Neural cell (in vitro differentiated cells): Measurements from ENCODE around the gene FIBCD1. TPM values are rescaled to one million over a fixed set of nuclear protein-coding genes. Genes with fewer than 3 reads are reported as not detected.

Source experiments
- H2AFZ ChIP-seq: fragments of 200-600, 300-800 bp; sonication (generic), shearing (Covaris generic); 2 replicates; pipeline ENCODE4 v1.6.0; 2014; ENCODE audit warnings: low read depth, mild to moderate bottlenecking, antibody characterized with exemption, low read length, moderate library complexity
- H3F3A ChIP-seq: fragments of 200-600 bp; shearing (Covaris generic); 2 replicates; pipeline ENCODE4 v1.6.1; 2016; ENCODE audit warnings: mild to moderate bottlenecking, moderate library complexity, mixed read lengths, antibody characterized with exemption, low read length; ENCODE audit not compliant: insufficient read depth, poor library complexity, severe bottlenecking
- H3K27ac ChIP-seq: fragments of 200-600, 300-800 bp; sonication (generic), shearing (Covaris generic); 2 replicates; pipeline ENCODE4 v1.5.1; 2014; ENCODE audit warnings: mild to moderate bottlenecking, low read length, moderate library complexity
- H3K27me3 ChIP-seq: fragments of 300-800, 200-600 bp; sonication (generic), shearing (Covaris generic); 2 replicates; pipeline ENCODE4 v1.6.0; 2014; ENCODE audit warnings: mild to moderate bottlenecking, low read depth, low read length, moderate library complexity; ENCODE audit not compliant: insufficient read depth
- H3K36me3 ChIP-seq: fragments of 300-800, 200-600 bp; sonication (generic), shearing (Covaris generic); 2 replicates; pipeline ENCODE4 v1.5.1; 2014; ENCODE audit warnings: mild to moderate bottlenecking, antibody characterized with exemption, low read length, moderate library complexity; ENCODE audit not compliant: insufficient read depth
- H3K4me2 ChIP-seq: fragments of 300-800, 200-600 bp; sonication (generic), shearing (Covaris generic); 2 replicates; pipeline ENCODE4 v1.6.0; 2014; ENCODE audit warnings: mild to moderate bottlenecking, low read length
- H3K4me3 ChIP-seq: fragments of 300-800, 200-600 bp; sonication (generic), shearing (Covaris generic); 2 replicates; pipeline ENCODE4 v1.5.1; 2014; ENCODE audit warnings: mild to moderate bottlenecking, low read length, moderate library complexity
- H3K79me2 ChIP-seq: fragments of 200-600 bp; shearing (Covaris generic); replicated peaks from 2 replicates; pipeline ENCODE4 v1.6.0; 2014; ENCODE audit warnings: mild to moderate bottlenecking, low read length, moderate library complexity; ENCODE audit not compliant: insufficient read depth
- H3K9ac ChIP-seq: fragments of 300-800, 200-600 bp; sonication (generic), shearing (Covaris generic); 2 replicates; pipeline ENCODE4 v1.6.1; 2016; ENCODE audit warnings: mild to moderate bottlenecking, low read length, mixed read lengths
- H3K9me2 ChIP-seq: fragments of 200-600 bp; shearing (Covaris generic); 2 replicates; pipeline ENCODE4 v1.6.1; 2016; ENCODE audit warnings: mild to moderate bottlenecking, low read length, mixed read lengths; ENCODE audit not compliant: insufficient read depth
- H3K9me3 ChIP-seq: fragments of 200-600, 300-800 bp; sonication (generic), shearing (Covaris generic); 2 replicates; pipeline ENCODE4 v1.6.1; 2016; ENCODE audit warnings: mild to moderate bottlenecking, mixed run types, low read length, moderate library complexity, mixed read lengths
- H4K20me1 ChIP-seq: fragments of 200-600 bp; shearing (Covaris generic); 2 replicates; pipeline ENCODE4 v1.6.1; 2016; ENCODE audit warnings: mild to moderate bottlenecking, mixed run types; ENCODE audit not compliant: insufficient read depth
- EP300 ChIP-seq: fragments of 450-650 bp; conservative IDR thresholded peaks from 2 replicates; pipeline ENCODE4 v1.6.1; 2014; ENCODE audit warnings: antibody characterized with exemption, mild to moderate bottlenecking, moderate library complexity; ENCODE audit not compliant: poor library complexity, severe bottlenecking
- EZH2 ChIP-seq: fragments of 200-600, 300-800 bp; shearing (Covaris generic), sonication (generic); IDR thresholded peaks from 2 replicates; pipeline ENCODE4 v1.6.1; 2014; ENCODE audit warnings: antibody characterized with exemption, low read length, borderline replicate concordance, mild to moderate bottlenecking; ENCODE audit not compliant: insufficient read depth, poor library complexity, severe bottlenecking
- MXI1 ChIP-seq: fragments of 450-650 bp; conservative IDR thresholded peaks from 2 replicates; pipeline ENCODE4 v1.6.1; 2014; ENCODE audit warnings: antibody characterized with exemption, mild to moderate bottlenecking; ENCODE audit not compliant: poor library complexity, severe bottlenecking
- POLR2AphosphoS5 ChIP-seq: IDR thresholded peaks from 2 replicates; pipeline ENCODE4 v1.6.1; 2012
- RAD21 ChIP-seq: fragments of 450-650 bp; conservative IDR thresholded peaks from 2 replicates; pipeline ENCODE4 v1.6.1; 2014; ENCODE audit warnings: antibody characterized with exemption, mild to moderate bottlenecking, moderate library complexity
- SMC3 ChIP-seq: fragments of 450-650 bp; conservative IDR thresholded peaks from 2 replicates; pipeline ENCODE4 v1.6.1; 2014; ENCODE audit warnings: antibody characterized with exemption, mild to moderate bottlenecking, moderate library complexity; ENCODE audit not compliant: poor library complexity
- TAF1 ChIP-seq: IDR thresholded peaks from 2 replicates; pipeline ENCODE4 v1.6.1; 2012; ENCODE audit warnings: low read depth
- polyA plus RNA-seq: library from polyadenylated mRNA; depleted of rRNA; stranded (reverse); fragments of >200 nt; gene quantifications from 2 replicates; pipeline ENCODE4 v1.2.3, GENCODE V29; 2014
- TF ChIP-seq, protein P1 (sequence below): fragments of 450-650 bp; IDR thresholded peaks from 2 replicates; pipeline ENCODE4 v1.5.1; 2014; ENCODE audit warnings: antibody characterized with exemption, mild to moderate bottlenecking, moderate library complexity; ENCODE audit not compliant: poor library complexity, severe bottlenecking
- TF ChIP-seq, protein P2 (sequence below): IDR thresholded peaks from 2 replicates; pipeline ENCODE4 v1.6.1; 2012; ENCODE audit warnings: borderline replicate concordance

Gene FIBCD1
- polyA plus RNA-seq, 1 donor from 2014 or later, result 2.7 TPM

DNA sequence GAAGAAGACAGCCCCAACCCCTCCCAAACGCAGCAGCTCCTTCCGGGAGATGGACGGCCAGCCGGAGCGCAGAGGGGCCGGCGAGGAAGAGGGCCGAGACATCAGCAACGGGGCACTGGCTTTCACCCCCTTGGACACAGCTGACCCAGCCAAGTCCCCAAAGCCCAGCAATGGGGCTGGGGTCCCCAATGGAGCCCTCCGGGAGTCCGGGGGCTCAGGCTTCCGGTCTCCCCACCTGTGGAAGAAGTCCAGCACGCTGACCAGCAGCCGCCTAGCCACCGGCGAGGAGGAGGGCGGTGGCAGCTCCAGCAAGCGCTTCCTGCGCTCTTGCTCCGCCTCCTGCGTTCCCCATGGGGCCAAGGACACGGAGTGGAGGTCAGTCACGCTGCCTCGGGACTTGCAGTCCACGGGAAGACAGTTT, 54.9 kb downstream of the FIBCD1 start:
- no peaks in the 10 kb centered on the region for H3K9me2 ChIP-seq
- H3K79me2 ChIP-seq, result no peaks in the 10 kb centered on the region
- no peak overlapping the region for H3K4me2 ChIP-seq
- H2AFZ ChIP-seq, result no peak overlapping the region
- H3K36me3 ChIP-seq, result no peaks in the 10 kb centered on the region
- H3K9me3 ChIP-seq, result no peaks in the 10 kb centered on the region
- no peak overlapping the region for H3K4me3 ChIP-seq
- no peak overlapping the region for H3K9ac ChIP-seq
- no peaks in the 10 kb centered on the region for H3F3A ChIP-seq
- TF ChIP-seq TAF1 (no peak), SMC3 (no peak), POLR2AphosphoS5 (no peak), EZH2 (no peak), EP300 (no peak), RAD21 (no peak), MXI1 (no peak)
- TF ChIP-seq, protein P1, sequence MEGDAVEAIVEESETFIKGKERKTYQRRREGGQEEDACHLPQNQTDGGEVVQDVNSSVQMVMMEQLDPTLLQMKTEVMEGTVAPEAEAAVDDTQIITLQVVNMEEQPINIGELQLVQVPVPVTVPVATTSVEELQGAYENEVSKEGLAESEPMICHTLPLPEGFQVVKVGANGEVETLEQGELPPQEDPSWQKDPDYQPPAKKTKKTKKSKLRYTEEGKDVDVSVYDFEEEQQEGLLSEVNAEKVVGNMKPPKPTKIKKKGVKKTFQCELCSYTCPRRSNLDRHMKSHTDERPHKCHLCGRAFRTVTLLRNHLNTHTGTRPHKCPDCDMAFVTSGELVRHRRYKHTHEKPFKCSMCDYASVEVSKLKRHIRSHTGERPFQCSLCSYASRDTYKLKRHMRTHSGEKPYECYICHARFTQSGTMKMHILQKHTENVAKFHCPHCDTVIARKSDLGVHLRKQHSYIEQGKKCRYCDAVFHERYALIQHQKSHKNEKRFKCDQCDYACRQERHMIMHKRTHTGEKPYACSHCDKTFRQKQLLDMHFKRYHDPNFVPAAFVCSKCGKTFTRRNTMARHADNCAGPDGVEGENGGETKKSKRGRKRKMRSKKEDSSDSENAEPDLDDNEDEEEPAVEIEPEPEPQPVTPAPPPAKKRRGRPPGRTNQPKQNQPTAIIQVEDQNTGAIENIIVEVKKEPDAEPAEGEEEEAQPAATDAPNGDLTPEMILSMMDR, result no peak
- TF ChIP-seq, protein P2, sequence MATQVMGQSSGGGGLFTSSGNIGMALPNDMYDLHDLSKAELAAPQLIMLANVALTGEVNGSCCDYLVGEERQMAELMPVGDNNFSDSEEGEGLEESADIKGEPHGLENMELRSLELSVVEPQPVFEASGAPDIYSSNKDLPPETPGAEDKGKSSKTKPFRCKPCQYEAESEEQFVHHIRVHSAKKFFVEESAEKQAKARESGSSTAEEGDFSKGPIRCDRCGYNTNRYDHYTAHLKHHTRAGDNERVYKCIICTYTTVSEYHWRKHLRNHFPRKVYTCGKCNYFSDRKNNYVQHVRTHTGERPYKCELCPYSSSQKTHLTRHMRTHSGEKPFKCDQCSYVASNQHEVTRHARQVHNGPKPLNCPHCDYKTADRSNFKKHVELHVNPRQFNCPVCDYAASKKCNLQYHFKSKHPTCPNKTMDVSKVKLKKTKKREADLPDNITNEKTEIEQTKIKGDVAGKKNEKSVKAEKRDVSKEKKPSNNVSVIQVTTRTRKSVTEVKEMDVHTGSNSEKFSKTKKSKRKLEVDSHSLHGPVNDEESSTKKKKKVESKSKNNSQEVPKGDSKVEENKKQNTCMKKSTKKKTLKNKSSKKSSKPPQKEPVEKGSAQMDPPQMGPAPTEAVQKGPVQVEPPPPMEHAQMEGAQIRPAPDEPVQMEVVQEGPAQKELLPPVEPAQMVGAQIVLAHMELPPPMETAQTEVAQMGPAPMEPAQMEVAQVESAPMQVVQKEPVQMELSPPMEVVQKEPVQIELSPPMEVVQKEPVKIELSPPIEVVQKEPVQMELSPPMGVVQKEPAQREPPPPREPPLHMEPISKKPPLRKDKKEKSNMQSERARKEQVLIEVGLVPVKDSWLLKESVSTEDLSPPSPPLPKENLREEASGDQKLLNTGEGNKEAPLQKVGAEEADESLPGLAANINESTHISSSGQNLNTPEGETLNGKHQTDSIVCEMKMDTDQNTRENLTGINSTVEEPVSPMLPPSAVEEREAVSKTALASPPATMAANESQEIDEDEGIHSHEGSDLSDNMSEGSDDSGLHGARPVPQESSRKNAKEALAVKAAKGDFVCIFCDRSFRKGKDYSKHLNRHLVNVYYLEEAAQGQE, result no peak
- no peaks in the 10 kb centered on the region for H3K27me3 ChIP-seq
- no peak overlapping the region for H3K27ac ChIP-seq
- no peaks in the 10 kb centered on the region for H4K20me1 ChIP-seq

DNA sequence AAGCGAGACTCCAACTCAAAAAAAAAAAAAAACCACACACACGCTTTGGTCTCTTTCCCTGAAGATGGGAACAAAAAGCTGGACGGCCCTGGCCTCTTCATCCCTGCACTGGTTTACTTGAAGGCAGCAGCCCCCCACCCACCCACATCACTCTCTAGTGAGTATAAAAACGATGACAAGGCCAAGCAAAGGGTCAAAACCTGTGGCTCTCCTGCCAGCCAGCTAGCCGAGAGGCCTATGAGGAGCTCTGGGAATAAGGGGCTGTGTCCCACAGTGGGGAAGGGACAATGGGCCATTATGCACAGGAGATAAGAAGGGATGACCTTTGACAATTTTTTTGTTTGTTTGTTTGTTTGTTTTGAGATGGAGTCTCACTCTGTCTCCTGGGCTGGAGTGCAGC, 55.6 kb downstream of the FIBCD1 start:
- H3K9me3 ChIP-seq, result no peaks in the 10 kb centered on the region
- H3K4me2 ChIP-seq, result no peak overlapping the region
- H3K36me3 ChIP-seq, result no peaks in the 10 kb centered on the region
- TF ChIP-seq TAF1 (no peak), EZH2 (no peak)
- no peaks in the 10 kb centered on the region for H3K27me3 ChIP-seq
- no peak overlapping the region for H3K27ac ChIP-seq
- no peaks in the 10 kb centered on the region for H3K79me2 ChIP-seq
- H2AFZ ChIP-seq, result no peak overlapping the region
- no peaks in the 10 kb centered on the region for H3K9me2 ChIP-seq
- no peak overlapping the region for H3K4me3 ChIP-seq
- H4K20me1 ChIP-seq, result no peaks in the 10 kb centered on the region
- no peaks in the 10 kb centered on the region for H3F3A ChIP-seq
- H3K9ac ChIP-seq, result no peak overlapping the region
